C1 segment of cervical spinal cord (tissue), 14 donors: ENCODE measurements around the gene SEPHS1.
"Not testable (repeated sequence)": the region's sequence is repeated elsewhere in the genome, so short reads cannot be mapped to it uniquely, and the experiment has no call there.

Experiments
- DNase-seq, 14 donors: peaks; one replicate each; lab custom pipeline; 2025; lab: John Stamatoyannopoulos, UW

Gene SEPHS1

GRCh38 chr10:13360587-13360986 is 12.5 kb upstream of the SEPHS1 start:
- DNase-seq, result no peak

- no peak for DNase-seq
These were observed 8.3 kb upstream of the SEPHS1 start for GRCh38 chr10:13356392-13356791.

- DNase-seq, result no peak
These were observed 6.7 kb upstream of the SEPHS1 start for GRCh38 chr10:13354783-13355182.

GRCh38 chr10:13352519-13352918 is 4.4 kb upstream of the SEPHS1 start:
- no peak for DNase-seq

DNA sequence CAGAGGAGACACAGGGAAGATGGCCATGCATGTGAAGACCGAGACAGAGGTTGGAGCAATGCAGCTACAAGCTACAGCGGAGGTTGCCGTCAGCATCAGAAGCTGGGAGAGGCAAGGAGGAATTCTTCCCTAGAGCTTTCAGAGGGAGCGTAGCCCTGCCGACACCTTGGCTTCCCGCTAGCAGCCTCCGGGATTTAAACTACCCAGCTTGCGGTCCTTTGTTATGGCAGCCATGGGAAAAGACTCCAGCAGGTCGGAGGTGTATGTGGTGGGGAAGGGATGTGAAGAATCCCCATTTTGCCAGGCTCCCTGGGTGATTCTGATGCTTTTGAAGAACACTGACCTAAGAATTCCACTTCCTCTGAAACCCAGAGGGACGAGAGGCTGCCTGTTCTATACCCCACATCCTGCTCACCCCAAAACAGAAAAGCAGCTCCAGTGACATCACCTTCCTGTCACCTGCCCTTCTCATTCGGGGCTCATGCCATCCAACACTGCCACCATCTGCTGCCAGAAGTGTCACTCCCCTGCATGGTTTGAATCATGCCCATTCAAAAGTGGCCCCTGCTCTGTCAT is 3.3 kb upstream of the SEPHS1 start:
- no peak for DNase-seq

- peak in 5 of 14 donors; percentile 1 to 32 (median 27) for DNase-seq
These were observed 1.6 kb upstream of the SEPHS1 start for GRCh38 chr10:13349463-13350274.

- peak in 13 of 14 donors; percentile 51 to 86 (median 77) for DNase-seq
These were observed 465 bp downstream of the SEPHS1 start for GRCh38 chr10:13347500-13348156.

- peak in 5 of 14 donors; percentile 18 to 52 (median 42) for DNase-seq
These were observed 1.0 kb downstream of the SEPHS1 start for GRCh38 chr10:13347043-13347499.

GRCh38 chr10:13346283-13347042 is 1.6 kb downstream of the SEPHS1 start:
- peak in 4 of 14 donors; percentile 2 to 25 (median 12) for DNase-seq

- peak in 1 of 14 donors; percentile 70 for DNase-seq
These were observed 7.3 kb downstream of the SEPHS1 start for GRCh38 chr10:13340626-13341376.

DNA sequence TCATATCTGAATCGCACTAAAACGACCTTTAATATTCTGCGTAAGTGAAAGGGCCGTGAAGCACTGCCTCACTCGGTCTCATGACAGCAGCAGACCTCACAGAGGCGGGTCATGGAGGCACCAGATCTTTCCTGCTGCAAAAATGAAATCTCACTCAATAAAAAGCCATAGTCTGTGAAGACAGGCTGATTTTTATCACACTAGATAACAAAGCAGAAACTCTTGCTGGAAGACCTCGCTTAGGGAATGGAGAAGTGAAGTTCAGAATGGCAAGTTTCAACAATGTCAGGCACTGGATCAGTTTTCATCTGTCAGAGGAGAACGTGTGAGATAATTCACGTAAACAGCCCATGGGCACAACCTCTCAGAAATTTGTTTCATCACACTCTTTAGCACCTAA is 8.0 kb downstream of the SEPHS1 start:
- DNase-seq, result peak in 1 of 14 donors; percentile 48

DNA sequence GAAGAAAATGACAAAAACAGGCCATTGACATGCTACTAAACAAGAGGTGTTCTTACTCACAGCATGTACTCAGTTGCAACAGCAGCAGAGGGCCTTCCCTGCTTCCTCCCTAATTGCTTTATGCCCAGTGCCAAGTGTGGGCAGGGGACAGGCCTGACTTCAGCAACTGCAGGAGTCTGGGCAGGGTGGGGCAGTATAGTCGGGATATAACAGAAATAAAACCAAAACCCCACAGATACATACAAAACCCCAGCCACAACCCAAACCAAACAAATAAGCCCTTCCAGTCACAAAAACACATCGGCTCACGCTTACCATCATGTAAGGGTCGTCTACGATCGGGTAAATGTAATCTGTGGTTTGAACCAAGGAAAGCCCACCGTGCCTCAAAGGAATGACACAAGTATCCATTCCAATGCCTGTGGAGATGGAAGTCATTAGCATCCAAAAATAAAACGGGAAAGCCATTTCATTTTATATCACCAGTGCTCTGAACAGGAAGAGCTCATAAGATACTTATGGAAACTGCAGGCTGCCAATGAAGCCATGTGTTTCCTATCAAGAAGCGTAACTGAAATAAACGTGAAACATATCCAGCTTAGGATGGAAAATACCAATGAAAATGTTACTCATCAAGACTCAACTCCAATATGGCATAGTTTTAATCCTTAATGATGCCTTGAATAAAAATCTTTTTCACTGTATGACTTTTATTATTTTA is 9.5 kb downstream of the SEPHS1 start:
- DNase-seq, result no peak

- DNase-seq, result no peak
These were observed 10.3 kb downstream of the SEPHS1 start for GRCh38 chr10:13337827-13338196.

DNA sequence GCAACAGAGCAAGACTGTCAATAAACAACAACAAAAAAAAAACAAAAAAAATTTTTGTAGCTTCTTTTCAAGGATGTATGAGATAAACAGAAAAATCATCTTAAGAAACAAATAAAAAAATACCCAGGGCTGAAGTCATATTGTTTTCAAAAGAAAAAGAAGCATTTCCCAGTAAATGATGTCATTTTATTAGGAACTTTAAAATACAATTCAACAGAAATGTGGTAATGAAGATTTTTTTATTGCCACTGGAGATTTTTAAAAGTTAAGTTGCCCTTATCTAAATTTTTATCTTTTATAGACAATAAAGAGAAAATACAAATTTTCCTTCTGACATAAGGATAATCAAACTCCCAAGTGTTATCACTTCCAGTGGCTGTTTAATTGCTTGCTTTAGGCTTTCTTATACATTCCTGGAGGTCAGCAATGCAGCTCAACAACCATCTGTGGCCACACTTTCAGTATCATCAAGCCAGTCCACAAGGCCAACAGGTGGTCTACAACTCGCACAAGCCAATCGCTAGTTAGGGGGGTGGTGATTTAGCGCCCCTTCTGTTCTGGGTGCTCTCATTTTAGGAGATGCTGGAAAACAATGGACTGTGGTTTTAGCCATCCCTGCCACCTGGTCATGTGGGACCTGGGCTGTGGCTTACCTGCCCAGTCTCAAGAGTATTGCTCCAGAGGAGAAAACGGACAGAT is 10.8 kb downstream of the SEPHS1 start:
- no peak for DNase-seq

DNA sequence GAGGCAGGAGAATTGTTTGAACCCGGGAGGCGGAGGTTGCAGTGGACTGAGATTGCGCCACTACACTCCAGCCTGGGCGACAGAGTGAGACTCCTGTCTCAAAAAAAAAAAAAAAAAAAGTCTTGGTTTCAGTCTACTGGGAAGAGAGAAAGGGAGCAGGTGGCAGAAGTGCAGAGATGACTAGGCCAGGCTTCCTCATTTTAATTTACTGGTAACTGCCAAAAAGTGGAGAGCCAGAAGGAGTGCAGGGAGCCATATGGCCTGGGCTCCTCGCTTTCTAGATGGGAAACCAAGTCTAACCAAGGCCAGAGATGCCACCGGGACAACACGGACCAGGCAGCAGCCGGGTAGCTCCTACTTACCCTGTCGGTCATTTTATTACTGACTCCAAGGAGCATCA is 12.2 kb downstream of the SEPHS1 start:
- peak in 2 of 14 donors; percentile 11 to 90 for DNase-seq

GRCh38 chr10:13334556-13334955 is 13.5 kb downstream of the SEPHS1 start:
- DNase-seq, result no peak

GRCh38 chr10:13331646-13332045 is 16.4 kb downstream of the SEPHS1 start:
- no peak for DNase-seq

DNA sequence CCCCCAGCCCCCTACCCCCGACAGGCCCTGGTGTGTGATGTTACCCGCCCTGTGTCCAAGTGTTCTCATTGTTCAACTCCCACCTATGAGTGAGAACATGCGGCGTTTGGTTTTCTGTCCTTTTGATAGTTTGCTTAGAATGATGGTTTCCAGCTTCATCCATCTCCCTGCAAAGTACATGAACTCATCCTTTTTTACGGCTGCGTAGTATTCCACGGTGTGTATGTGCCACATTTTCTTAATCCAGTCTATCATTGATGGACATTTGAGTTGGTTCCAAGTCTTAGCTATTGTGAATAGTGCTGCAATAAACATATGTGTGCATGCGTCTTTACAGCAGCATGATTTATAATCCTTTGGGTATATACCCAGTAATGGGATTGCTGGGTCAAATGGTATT is 17.1 kb downstream of the SEPHS1 start:
- not testable (repeated sequence) for DNase-seq

- DNase-seq, result no peak
These were observed 18.5 kb downstream of the SEPHS1 start for GRCh38 chr10:13329565-13329964.

GRCh38 chr10:13328613-13329012 is 19.5 kb downstream of the SEPHS1 start:
- no peak for DNase-seq
